ENCODE measurements around the gene FAM193A.
"Not testable (repeated sequence)": the region's sequence is repeated elsewhere in the genome, so short reads cannot be mapped to it uniquely, and the experiment has no call there.

FAM193A gene

GRCh38 chr4:2663275-2663674 lies 126.8 kb downstream of the FAM193A start:
- no peak for DNase-seq

DNA sequence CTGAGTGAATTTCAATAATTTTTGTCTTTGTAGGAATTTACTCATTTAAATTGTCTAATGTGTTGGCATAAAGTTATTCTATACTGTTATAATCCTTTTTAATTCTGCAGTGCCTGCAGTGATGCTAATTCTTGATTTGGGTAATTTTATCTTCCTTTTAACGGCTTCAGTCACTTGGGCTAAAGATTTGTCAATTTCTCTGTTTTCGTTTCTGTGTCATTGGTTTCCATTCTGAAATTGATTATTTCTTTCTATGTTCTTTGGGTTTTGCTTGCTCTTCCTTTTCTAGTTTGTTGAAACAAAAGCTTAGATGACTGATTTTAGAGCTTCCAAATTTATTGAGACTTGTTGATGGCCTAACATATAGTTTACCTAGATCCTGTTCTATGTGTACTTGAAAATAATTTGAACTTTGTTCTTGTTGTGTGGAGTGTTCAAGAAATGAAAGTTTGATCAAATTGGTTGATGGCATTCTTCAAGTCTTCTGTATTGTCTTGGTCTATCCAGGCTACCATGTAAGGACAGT lies 130.3 kb downstream of the FAM193A start:
- DNase-seq: no peak

- no peak for DNase-seq
Observed at GRCh38 chr4:2667428-2667827, 131.0 kb downstream of the FAM193A start.

- peak; percentile 64 for DNase-seq
Observed at GRCh38 chr4:2671267-2671895, 134.9 kb downstream of the FAM193A start.

DNA sequence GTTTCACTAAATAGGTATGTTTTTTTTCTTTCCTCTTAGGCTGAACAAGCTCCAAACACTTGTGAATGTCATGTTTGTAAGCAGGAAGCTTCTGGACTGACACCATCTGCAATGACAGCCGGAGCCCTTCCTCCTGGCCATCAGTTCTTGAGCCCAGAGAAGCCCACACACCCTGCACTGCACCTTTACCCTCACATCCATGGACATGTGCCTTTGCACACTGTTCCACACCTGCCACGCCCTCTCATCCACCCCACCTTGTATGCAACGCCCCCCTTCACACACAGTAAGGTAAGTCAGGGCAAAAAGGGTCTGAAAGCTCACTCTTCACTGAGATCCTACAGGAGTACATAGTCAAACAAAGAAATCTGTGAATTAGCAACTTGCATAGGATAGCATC lies 135.6 kb downstream of the FAM193A start:
- DNase-seq: no peak

DNA sequence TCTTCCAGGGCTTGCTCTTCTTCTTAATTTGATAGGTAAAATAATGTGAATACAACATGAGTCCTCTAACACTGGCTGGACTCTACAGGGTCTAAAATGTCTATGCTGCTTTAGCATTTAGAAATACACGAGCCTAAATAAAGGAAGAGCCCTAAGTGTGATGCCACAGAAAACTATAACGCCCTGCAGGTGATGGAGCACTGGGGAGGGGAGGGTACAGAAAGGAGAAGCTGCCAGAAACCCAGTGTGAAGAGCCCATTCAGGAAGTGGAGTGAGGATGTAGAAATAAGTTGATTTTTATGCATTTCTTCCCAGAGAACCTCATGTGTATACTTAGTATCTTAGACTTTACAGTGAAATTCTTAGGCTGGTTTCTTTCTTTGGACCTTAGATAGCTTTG lies 136.3 kb downstream of the FAM193A start:
- DNase-seq: no peak

DNA sequence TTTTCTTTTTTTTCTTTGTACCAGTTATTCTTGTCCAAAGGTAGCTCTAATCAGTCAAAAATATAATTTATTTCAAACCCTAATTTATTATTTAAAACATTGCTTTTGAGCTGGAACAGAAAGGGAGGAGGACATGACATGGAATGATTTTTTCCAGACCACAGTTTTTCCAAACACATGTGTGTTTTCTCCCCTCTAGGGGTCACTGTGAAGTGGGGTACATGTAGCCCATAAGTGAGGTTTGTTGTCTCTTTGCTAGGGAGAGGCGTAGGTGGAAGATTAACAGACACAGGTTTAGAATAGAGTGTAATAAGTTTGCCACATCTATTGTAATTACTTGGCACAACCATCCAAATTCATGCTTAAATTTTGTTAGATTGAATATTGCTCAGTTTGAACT lies 136.7 kb downstream of the FAM193A start:
- DNase-seq: no peak

DNA sequence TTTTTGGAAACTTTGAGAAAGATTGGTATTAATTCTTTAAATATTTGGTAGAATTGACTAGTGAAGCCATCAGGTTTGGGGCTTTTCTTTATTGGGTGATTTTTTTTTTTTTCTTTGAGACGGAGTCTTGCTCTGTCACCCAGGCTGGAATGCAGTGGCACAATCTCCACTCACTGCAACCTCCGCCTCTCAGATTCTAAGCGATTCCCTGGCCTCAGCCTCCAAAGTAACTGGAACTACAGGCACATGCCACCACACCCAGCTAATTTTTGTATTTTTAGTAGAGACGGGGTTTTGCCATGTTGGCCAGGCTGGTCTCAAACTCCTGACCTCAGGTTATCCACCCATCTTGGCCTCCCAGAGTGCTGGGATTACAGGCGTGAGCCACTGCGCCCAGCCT lies 143.3 kb downstream of the FAM193A start:
- DNase-seq: not testable (repeated sequence)

DNA sequence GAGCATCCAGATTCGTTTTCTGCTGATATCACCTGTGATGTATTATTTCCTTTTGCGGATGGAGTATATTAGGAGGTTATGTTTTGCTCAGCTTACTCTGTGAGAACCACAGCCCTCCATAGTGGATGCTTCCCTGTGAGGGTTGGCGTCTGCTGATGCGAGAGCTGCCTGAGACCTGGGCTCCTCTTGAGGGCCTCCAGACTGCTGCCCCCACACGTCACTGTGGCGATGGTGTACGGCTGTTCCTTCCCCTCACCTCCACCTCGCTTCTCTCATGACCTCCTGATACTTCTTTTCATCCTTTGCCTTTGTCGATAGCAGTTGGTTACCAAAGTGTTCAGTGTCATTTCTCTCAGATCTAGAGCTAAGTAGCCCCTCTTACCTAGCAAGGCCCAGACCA lies 148.0 kb downstream of the FAM193A start:
- no peak for DNase-seq

DNA sequence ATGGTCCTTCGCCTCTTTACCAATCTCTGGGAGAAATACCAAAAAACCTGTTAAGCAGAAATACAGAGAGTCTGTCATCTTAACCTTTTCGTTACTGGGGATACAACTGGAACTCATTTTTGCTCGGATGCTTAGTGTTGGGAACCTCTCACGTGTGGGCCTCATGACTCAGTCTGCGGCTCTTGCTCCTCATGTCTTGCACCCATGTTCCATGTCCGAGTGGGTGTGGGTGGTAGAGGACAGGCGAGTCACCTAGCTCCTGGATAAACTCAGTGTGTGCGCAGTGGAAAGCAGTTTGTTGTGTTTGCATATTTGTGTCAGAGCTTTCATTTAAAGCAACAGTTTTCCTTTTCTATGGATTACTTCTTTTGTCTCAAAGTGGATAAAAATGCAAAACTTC lies 149.1 kb downstream of the FAM193A start:
- no peak for DNase-seq

DNA sequence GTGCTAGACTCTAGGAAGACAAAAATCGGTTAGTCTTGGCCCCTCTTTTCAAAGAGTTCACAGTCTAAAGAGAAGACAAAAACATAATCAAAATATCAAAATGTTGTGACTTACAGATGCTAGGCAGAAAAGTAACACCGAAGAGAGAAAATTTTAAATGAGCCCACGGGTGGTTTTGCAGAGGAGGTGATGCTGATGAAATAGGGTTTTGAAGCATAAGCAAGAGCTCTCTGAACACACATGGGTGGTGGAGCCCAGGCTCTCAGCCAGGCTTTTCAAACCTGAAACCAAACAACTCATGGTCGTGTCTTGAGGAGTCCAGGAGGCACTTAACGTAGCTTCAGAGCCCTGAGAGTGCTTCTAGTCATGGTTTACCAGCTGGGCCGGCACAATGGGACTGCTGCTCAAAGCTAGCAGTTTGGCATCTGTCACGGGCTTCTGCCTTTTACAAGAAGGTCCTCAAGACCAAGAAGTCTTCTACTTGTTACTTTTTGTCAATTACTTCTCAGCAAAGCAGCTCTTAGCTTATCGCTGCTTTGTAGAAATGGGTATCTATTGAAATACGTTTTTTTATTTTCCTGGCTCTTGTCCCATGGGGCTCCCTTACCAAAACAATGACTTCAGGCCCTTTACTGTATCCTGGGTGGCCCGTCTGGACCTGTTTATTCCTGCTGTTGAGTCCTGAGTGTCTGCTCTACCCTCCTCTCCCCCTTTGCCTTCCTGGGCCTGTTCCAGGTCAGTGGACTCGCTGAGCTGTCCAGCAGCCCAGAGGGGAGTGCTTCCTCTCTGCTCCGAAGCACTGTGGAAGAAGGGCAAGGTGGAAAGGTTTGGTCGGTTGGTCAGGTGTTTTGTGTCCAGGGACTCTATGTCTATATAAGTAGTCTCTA lies 150.2 kb downstream of the FAM193A start:
- DNase-seq: peak; percentile 89

GRCh38 chr4:2688281-2688680 lies 151.8 kb downstream of the FAM193A start:
- no peak for DNase-seq

- no peak for DNase-seq
Observed at GRCh38 chr4:2688697-2689096, 152.2 kb downstream of the FAM193A start.

- no peak for DNase-seq
Observed at GRCh38 chr4:2689114-2689513, 152.7 kb downstream of the FAM193A start.

DNA sequence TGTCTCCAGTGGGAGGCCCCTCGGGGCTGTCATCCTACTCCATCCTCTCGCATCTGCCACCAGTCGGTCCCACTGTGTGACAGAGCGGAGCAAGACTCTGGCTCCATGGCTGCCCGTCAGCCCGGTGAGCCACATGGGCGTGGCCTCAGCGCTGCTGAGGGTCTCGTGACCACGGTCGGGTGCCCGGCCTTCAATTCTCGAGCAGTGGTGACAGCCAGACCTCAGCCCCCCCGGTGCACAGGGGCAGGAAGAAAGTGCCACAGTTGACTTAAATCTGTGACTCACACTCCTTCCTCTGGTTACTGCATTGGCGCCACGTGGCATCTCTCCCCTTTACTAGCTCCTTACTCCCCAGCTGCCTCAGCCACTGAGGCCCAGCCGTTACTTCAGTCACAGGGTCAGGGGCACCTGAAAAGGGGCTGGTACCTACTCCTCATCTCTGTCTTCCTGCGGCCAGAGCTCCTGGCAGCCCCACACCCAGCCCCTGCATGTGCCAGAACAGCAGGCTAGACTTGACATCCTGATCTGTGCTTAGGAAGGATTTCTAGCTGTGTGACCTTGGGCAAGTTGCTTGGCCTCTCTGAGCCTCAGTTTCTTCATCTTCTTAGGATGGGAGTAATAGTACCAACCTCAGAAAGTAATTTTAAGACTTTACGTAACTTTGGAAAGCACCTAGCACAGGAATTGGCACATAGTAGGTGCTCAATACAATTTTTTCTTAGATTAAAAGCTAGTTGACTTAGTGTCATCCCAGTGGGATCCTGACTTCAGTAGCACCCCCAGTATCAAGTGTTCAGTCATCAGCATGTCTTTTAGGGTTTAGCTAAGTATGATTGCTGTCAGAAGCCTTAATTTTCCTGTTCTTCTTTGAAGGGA lies 153.6 kb downstream of the FAM193A start:
- no peak for DNase-seq

DNA sequence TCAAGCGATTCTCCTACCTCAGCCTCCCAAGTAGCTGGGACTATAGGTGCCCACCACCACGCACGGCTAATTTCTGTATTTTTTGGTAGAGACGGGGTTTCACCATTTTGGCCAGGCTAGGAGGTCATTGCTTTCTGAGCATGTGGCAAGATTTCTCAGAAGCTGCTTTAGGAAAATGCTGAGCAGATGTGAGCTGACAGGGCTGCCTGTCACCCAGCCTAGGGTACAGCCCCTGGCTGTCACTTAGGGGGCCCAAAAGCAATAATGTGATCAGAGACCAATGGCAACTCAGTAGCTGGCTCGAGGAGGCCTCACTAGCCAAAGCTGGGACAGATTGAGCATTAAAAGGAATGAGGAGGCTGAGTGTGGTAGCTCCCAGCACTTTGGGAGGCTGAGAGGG lies 154.9 kb downstream of the FAM193A start:
- DNase-seq: no peak

- no peak for DNase-seq
Observed at GRCh38 chr4:2691952-2692435, 155.5 kb downstream of the FAM193A start.

DNA sequence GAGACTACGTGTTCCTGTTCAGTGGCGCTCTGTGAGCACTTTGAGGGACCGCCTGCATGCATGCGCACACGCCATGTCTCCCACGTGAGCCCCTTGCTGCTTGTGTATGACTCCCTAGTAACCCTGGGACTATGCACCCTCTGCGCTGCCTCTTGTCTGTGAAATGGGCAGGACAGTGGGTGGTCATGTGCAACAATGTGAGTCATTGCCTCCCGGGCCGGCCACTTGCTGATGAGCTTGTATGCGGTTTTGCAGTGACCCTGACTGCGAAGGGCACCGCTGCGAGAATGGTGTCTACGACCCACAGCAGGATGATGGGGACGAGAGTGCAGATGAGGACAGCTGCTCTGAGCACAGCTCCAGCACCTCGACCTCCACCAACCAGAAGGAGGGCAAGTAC lies 158.2 kb downstream of the FAM193A start:
- no peak for DNase-seq

- DNase-seq: no peak
Observed at GRCh38 chr4:2695346-2696060, 159.1 kb downstream of the FAM193A start.

- no peak for DNase-seq
Observed at GRCh38 chr4:2696423-2696822, 160.0 kb downstream of the FAM193A start.

DNA sequence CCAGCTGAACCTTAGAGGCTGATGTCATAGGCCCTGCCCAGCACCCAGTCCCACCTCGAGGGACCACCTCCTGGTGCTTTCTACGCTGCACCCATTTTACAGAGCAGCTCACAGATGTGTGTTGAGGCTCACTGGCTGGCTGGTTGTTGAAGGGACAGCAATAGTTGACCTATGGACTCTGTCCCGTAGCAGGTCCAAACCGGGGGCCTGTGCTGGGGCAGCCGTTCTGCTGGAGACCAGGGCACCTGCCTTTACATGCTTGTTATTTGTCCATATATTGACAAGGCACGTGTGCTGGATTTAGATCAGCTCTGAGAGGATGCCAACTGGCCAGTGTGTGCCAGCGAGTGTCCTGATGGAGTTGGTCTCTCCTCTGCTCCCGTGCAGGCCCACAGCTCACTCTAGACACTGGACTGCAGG lies 161.6 kb downstream of the FAM193A start:
- no peak for DNase-seq

DNA sequence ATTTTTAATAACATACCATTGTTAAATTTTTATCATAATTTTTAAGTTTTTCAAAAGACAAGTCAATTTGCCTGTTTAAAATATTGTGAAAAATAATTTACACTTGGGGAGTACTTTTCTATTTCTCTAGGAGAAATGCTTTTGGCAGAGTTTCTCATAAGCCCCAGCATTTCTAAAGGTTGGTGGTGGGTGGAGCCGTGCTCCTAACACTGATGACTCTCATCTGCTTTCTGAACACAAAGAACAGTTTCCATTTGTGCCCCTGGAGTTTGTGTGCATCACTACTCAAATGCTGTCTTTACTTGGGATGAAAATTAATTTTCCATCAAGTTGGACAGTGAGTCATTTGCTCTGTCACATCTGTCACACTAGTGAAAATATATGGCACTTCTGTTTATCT lies 162.1 kb downstream of the FAM193A start:
- DNase-seq: no peak

All from DMS79 treated with DMSO at 0.1 percent for 48 hours (cell line).